Measurements from ENCODE around the gene GRK4.
"Not testable (repeated sequence)": the region's sequence is repeated elsewhere in the genome, so short reads cannot be mapped to it uniquely, and the experiment has no call there.

Gene GRK4

DNA sequence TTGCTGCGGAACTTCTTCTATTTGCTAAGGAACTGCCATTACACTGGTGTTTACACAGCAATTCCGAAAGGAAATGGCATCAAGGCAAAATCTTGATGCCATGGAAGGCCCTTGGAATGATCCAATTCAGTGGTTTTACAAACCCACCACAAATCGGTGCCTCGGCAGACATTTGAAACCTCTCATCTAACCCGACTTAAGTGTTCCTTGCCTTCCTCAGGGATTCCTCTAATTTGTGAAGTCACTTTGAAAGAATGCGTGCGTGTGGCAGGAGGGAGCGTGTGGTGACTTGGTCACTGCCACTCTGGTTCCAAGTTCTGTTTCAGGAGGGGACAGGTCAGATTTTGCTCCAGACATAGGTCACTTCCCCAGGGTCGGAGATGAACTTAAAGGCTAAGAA, 4.9 kb upstream of the GRK4 start:
- in situ Hi-C loops (cut with MboI; ENCODE audit: low sequenced_read_pairs) = no loop called here

GRCh38 chr4:2960450-2960849, 2.9 kb upstream of the GRK4 start:
- in situ Hi-C loops (cut with MboI; ENCODE audit: low sequenced_read_pairs) = not testable (repeated sequence)

GRCh38 chr4:2961421-2961810, 2.0 kb upstream of the GRK4 start:
- in situ Hi-C loops (cut with MboI; ENCODE audit: low sequenced_read_pairs) = no loop called here

- in situ Hi-C loops (cut with MboI; ENCODE audit: low sequenced_read_pairs) = no loop called here
Observed at GRCh38 chr4:2961811-2962441, 1.4 kb upstream of the GRK4 start.

DNA sequence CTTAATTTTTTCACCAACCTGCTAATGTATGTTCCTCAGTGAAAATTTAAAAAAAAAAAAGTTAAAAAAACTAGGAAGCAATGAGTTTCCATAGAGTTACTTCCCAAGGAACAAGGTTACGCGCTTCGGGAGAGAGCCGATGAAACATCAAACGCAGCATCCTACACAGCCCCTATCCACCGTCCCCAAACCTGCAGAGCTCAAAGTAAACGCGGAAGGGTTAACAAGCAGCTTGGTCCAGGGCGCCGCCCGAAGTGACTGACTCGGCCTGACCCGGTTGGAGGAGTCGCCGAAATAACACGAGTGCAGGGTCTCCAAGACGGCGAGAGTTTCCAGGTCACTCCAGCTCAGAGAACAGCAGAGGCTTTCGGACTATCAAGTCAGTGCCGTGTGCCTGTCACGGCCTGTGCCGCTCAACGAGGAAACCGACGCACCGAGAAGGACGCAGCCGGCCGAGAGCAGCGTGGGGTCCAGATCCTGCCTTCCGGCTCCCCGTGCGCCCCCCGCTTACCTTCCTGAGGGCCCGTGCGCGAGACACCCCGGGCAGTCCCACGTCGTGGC, 677 bp upstream of the GRK4 start:
- in situ Hi-C loops (cut with MboI; ENCODE audit: low sequenced_read_pairs) = no loop called here

DNA sequence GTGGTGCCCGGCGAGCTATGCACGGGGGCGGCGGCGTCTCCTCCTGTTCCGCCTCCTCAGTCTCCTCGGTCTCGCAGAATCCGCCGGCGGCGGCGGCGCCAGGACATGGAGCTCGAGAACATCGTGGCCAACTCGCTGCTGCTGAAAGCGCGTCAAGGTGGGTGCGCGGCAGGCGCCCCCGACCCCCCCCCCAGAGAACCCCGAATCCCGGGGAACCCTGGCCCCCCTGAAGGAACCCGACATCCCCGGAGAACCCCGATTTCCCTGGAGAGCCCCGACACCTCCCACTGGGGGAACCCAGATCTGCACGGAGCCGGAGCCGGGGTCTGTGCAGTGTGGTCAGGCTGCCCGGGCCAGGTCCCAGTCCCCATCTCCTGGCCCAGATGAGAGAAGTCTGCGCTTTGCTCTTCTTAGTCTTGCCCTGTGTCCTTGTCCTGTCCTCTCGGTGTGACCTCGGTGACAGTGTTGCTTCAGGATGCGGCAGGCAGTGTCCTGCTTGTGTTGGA, 648 bp downstream of the GRK4 start:
- in situ Hi-C loops (cut with MboI; ENCODE audit: low sequenced_read_pairs) = no loop called here

DNA sequence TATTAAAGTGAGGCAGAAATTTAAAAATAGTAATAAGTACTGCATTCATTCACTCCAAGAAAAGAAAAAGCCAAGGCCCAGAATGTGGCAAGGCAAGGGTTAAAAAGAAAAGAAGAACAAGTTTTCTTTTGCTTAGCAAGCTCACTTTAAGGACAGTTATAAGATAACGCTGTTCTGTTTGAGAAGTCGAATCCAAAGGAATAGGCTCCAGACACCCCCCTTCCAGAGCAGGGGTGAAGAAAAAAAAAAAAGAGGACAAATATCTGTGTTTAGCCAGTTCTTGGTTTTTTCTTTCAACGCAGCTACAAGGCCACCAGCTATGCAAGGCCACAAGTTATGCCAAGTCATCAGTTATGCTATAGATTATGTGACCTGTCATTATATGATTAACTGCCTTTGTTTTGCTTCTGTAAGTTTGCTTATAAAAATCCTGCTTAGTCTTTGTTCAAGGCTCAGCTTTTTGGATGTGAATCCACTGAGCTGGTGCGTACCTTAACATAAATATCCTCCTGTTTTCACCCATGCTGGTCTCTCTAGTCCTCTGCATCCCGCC, 1.4 kb downstream of the GRK4 start:
- in situ Hi-C loops (cut with MboI; ENCODE audit: low sequenced_read_pairs) = no loop called here

DNA sequence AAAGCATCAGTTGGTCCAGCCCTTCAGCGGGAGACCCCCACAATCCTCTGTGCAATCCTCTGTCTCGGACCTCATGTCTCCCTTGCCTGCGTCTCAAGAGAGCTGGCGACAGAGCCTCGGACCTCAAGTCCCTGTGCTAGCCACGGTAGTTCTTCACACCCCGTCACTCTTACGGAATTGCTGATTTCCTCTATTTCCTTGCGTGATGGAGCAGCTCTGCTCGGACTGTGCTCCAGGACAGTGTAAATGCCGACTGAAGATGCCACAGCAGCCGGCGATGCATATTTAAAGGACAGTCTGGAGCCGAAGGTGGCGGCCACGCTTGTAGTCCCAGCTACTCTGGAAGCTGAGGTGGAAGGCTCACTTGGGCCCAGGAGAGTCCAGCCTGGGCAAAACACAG, 1.9 kb downstream of the GRK4 start:
- in situ Hi-C loops (cut with MboI; ENCODE audit: low sequenced_read_pairs) = no loop called here

GRCh38 chr4:2968381-2968780, 5.0 kb downstream of the GRK4 start:
- in situ Hi-C loops (cut with MboI; ENCODE audit: low sequenced_read_pairs) = no loop called here

- in situ Hi-C loops (cut with MboI; ENCODE audit: low sequenced_read_pairs) = no loop called here
Observed at GRCh38 chr4:2971275-2971674, 7.9 kb downstream of the GRK4 start.

- in situ Hi-C loops (cut with MboI; ENCODE audit: low sequenced_read_pairs) = no loop called here
Observed at GRCh38 chr4:2977211-2978088, 14.1 kb downstream of the GRK4 start.

GRCh38 chr4:2981256-2981819, 18.0 kb downstream of the GRK4 start:
- in situ Hi-C loops (cut with MboI; ENCODE audit: low sequenced_read_pairs) = no loop called here

DNA sequence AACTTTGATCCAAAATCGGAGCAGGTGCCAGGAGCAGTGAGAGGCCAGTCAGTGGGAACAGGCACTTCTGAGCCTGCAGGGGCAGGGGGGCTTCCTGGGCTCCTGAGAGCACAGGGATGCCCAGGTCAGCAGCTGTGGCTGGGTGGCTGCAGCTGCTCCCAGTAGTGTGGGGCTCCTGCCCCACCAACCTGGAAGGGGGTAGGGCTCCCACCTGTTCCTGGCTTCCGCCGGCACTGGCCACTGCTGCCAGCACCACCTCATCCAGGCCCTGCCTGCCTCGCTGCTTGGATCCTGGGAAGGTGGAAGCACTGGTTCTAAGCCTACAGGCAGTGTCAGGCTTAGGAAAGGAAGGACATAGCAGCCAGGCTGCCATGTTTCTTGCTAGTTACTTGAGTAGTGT, 18.6 kb downstream of the GRK4 start:
- in situ Hi-C loops (cut with MboI; ENCODE audit: low sequenced_read_pairs) = no loop called here

DNA sequence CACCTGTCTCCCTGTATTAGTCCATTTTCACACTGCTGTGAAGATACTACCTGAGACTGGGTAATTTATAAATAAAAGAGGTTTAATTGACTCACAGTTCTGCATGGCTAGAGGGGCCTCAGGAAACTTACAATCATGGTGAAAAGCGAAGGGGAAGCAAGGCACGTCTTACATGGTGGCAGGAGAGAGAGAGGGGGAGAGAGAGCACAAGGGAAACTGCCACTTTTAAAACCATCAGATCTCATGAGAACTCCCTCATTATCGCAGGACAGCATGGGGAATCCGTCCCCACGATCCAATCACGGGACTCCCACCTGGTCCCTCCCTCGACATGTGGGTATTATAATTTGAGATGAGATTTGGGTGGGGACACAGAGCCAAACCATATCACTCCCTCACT, 20.3 kb downstream of the GRK4 start:
- in situ Hi-C loops (cut with MboI; ENCODE audit: low sequenced_read_pairs) = not testable (repeated sequence)

- in situ Hi-C loops (cut with MboI; ENCODE audit: low sequenced_read_pairs) = no loop called here
Observed at GRCh38 chr4:2991243-2991642, 27.9 kb downstream of the GRK4 start.

GRCh38 chr4:2994917-2995316, 31.5 kb downstream of the GRK4 start:
- in situ Hi-C loops (cut with MboI; ENCODE audit: low sequenced_read_pairs) = no loop called here

DNA sequence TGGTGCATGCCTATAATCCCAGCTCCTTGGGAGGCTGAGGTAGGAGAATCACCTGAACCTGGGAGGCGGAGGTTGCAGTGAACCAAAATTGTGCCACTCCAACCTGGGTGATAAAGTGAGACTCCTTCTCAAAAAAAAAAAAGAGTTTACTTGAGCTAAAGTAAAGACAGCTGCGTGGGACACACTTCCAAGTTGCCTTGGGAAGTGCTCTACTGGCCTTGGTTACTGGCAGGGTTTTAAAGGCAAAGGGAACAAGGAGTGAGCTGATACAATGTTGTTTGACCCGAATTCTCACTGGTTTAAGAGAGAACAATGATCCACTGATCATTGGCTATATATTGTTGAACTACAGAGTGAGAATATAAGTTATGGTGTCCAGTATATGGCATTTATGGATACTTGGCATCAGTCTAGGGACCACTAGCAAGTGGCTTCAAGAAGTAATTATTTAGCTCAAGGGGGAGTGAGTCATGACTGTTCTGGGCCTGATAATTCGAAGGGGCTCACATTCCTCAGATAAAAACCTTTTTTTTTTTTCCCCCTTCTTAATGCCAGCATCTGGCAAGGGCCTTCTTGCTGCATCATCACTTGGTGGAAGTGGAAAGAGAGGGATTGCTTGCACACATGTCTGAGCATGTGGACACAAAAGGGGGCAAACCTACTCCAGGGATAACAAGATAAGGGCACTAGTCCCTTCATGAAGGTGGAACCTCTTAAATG, 32.3 kb downstream of the GRK4 start:
- in situ Hi-C loops (cut with MboI; ENCODE audit: low sequenced_read_pairs) = no loop called here

GRCh38 chr4:2996415-2996814, 33.0 kb downstream of the GRK4 start:
- in situ Hi-C loops (cut with MboI; ENCODE audit: low sequenced_read_pairs) = no loop called here

GRCh38 chr4:3007724-3008123, 44.4 kb downstream of the GRK4 start:
- in situ Hi-C loops (cut with MboI; ENCODE audit: low sequenced_read_pairs) = no loop called here

- in situ Hi-C loops (cut with MboI; ENCODE audit: low sequenced_read_pairs) = no loop called here
Observed at GRCh38 chr4:3009422-3009821, 46.1 kb downstream of the GRK4 start.

GRCh38 chr4:3010577-3010976, 47.2 kb downstream of the GRK4 start:
- in situ Hi-C loops (cut with MboI; ENCODE audit: low sequenced_read_pairs) = no loop called here

All from hTERT RPE-1 (cell line).